Endometrial microvascular endothelial cells (primary cell): ENCODE data around the gene GAB2. TPM values are rescaled to one million over a fixed set of nuclear protein-coding genes. Genes with fewer than 3 reads are reported as not detected.

ENCODE experiments used
- in situ Hi-C: cut with HindIII; loops from 2 replicates; pipeline ENCODE4 v1.10.0; 2017; ENCODE audit warnings: low sequenced_read_pairs, low pct_unique_long_range_greater_than_20kb; ENCODE audit errors: inconsistent ontology term
- total RNA-seq: library from RNA; depleted of rRNA; stranded (reverse); fragments of >200 nt; gene quantifications from one replicate; pipeline ENCODE4 v1.2.3, GENCODE V29; 2015; ENCODE audit errors: inconsistent ontology term

The GAB2 gene
- total RNA-seq, 1 donor from 2014 or later, result 16.8 TPM

DNA sequence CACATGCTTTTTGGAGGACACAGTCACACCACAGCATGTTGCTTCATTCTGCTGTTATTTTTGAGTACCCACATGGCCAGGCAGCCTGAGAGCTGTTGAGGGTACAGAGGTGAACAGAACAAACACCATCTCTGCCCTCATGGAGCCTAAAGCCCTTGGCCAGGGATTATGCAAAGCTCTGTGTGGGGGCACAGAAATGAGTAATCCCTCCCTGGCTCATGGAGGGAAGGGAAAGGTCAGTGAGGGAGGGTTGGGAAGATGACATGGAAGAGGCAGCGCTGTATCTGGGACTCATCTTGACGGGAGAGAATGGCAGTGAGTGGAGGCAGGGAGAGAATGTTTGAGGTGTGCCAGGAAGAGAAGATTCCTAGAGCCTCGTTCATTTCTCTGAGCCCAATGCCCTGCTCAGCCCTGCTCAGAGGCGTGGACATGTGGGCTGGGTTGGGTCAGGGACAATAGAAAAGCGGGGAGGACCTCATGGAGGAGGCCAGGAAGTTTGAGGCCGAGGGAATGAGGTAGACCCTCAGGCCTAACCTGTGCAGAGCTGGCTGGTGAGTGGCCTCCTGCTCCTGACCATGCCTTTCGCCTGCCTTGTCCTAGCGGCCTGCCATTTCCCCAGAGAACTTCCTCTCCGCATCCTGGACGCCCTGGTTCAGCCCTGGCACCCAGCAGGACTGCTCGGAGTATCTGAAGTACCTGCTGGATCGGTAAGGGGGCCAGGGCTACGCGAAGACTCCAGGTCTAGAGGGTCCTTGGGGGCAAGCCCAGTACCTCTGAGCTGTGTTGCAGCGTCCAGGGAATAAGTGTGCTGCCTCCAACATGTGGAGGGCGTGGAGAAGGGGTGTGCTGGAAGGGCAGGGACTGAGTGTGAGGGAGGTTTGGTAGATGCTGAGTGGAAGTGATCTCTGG, 209.1 kb downstream of the GAB2 start:
- in situ Hi-C loops, result no loop called here

DNA sequence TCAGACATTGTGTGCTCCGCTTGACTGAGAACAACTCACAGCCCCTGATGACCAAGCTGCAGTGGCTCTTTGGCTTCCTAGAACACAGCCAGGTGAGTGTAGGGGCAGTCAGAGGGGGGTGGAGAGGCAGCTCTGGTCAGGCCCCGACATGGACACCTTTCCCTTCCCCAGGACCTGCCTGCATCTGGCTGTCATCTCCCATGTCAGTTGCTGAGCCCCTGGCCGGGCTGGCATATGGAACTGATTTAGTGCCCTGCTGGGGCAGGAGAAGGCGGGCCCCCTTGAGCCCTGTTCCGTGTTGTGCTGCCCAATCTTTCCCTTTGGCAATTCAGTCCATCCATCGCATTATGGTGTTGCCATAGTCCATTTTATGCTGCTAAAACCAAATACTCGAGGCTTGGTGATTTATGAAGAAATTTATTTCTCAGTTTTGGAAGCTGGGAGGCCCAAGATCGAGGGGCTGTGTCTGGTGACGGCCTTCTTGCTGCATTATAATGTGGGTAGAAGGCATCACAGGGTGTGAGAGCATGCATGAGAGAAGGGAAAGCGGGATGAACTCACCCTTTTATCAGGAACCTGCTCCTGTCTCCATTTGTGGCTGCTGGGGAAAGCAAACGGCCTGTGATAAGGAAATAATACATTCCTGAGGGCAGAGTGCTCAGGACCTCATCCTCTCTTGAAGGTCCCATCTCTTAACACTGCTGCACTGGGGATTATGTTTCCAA, 209.9 kb downstream of the GAB2 start:
- in situ Hi-C loops, result no loop called here

DNA sequence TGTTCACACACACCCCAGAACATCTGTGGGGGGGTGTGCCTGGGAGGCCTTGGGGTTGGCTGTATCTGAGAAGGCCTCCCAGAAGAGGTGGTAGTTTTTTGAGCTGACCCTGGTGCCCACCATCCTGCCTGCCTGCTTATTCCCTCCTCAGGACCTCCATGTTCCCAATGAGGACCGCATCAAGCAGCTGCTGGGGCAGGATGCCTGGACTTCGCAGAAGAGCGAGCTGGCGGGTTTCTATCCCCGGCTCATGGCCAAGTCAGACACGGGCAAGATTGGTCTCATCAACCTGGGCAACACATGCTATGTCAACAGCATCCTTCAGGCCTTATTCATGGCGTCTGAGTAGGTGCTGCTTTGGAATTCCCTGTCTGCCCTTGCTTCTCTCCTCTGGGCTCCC, 211.9 kb downstream of the GAB2 start:
- in situ Hi-C loops, result no loop called here

- in situ Hi-C loops, result no loop called here
Measured at GRCh38 chr11:78205256-78205655, 212.4 kb downstream of the GAB2 start.

DNA sequence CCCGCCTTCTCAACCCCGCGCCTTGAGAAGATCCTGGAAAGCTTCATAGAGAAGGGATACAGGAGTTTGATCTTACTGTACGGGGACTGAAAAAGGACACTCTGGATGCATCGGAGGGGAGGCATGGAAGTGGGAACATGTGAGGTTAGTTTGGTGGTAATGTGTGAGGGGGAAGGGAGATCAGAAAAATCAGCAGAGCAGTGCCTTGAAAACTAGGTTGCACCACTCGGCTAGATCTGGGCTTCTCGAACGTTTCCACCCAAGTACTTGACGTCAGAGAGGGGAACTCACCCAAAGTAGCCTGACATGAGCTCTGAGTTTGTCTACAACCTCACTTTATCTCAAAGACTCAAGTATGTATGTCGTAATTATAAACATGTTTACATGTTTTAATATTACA, 214.4 kb downstream of the GAB2 start:
- in situ Hi-C loops, result no loop called here

DNA sequence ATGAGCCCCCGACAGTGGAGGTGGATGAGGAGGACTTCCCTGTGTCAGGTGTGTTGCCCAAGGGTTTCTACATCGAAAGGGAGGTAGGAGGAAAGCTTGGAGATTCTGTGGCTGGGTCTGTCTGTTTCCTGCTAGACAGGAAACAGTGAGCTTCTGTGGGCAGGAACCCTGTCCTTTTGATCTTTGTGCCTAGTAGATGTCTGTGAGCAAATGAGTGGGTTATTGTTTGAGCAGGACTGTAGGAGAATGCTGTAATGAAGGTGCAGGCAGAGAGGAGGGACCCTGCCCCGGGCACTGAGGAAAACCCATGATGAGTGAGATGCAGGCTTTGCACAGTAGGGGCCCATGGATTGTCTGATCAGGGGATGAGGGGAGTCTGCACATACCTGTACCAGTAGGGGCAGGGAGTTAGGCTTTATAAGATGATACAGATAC, 214.9 kb downstream of the GAB2 start:
- in situ Hi-C loops, result no loop called here

DNA sequence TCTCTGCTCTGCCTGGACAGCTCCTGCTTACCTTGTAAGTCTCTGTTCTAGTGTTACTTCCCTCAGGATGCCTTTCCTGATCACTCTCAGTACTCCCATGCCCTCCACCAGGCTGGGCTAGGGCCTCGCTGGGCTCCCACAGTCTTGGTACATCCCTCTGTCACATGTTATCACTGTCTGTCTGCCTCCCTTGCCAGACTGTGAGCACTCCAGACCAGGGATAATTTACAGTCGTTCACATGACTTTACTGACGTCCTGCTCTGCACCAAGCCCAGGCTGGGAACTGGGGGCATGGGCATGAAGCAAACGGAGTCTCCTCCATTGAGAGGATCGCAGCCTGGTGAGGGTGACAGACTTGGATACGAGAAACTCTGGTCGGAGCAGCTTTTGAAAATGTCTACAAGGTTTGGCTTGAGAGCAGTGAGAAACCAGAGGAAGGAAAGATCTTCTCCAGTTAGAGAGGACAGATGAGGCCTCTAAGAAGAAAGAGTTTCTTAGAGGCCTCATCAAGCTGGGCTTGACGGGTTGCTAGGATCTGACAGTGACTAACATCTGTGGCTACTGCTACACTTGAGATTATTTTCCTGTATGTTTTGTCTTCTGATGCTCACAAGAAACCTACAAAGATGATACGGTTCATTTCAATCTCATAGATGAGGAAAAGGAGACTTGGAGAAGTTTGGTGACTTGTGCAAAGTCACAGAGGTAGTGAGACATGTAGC, 216.4 kb downstream of the GAB2 start:
- in situ Hi-C loops, result no loop called here

- in situ Hi-C loops, result no loop called here
Measured at GRCh38 chr11:78200553-78200952, 217.1 kb downstream of the GAB2 start.

DNA sequence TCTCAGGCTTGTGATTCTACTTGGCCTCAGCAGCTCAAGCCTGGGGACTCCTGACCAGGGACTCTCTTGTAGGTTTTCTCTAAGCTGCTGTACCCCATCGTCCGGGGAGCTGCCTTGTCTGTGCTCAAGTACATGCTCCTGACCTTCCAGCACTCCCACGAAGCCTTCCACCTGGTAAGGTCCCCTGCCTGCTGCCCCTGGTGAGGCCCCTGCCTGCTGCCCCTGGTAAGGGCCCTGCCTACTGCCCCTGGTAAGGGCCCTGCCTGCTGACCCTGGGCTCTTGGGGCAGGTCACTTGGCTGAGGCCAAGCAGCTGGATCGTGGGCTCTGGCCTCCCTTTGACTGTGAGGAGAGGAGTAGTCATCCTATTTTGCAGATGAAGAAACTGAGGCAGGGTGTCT, 217.6 kb downstream of the GAB2 start:
- in situ Hi-C loops, result no loop called here

GRCh38 chr11:78199653-78200015, 218.0 kb downstream of the GAB2 start:
- in situ Hi-C loops, result no loop called here

DNA sequence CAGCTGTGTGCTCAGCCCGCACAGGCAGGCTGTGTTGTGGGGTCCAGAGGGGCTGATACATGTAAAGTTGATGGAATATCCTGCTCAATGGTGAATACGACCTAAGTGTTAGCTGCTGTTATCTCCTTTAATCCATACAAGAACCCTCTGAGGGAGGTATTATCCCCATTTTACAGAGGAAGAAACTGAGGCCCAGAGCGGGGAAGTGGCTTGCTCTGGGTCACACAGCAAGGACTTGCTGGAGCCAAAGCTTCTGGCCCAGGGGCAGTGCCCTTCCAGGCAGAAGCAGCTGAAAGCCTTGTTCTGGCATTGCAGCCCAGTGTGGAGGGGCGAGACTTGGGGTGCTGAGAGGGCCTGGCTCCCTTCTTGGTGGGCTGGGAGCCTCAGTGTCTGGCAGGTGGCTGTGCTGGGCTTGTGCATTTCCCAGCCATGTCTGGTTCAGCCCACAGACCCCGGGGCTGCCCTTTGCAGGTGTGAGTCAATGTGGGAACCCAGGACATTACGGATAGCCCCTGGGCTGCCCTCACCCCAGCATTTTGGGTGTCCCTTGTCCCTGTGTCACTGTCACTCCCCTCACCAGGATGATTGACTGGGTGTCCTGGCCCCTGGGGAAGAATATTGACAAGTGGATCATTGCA, 218.5 kb downstream of the GAB2 start:
- in situ Hi-C loops, result no loop called here

DNA sequence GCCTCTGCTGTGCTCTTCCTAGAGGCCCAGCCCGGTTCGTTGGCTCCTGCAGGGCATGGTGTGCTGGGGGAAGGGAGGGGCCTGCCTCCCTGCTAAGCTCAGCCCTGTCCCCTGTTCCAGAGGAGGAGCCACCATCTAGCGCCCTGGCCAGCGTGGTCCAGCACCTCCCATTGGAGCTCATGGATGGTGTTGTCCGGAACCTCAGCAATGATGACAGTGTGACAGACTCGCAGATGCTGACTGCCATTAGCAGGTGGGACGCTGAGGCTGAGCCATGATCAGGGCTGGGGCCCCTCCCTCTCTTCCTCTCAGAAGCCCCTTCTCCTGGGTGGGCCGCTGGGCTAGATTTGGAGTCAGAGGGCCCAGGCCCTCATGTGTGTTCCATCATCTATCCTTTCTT, 219.8 kb downstream of the GAB2 start:
- in situ Hi-C loops, result no loop called here

- in situ Hi-C loops, result no loop called here
Measured at GRCh38 chr11:78196661-78197091, 220.9 kb downstream of the GAB2 start.

DNA sequence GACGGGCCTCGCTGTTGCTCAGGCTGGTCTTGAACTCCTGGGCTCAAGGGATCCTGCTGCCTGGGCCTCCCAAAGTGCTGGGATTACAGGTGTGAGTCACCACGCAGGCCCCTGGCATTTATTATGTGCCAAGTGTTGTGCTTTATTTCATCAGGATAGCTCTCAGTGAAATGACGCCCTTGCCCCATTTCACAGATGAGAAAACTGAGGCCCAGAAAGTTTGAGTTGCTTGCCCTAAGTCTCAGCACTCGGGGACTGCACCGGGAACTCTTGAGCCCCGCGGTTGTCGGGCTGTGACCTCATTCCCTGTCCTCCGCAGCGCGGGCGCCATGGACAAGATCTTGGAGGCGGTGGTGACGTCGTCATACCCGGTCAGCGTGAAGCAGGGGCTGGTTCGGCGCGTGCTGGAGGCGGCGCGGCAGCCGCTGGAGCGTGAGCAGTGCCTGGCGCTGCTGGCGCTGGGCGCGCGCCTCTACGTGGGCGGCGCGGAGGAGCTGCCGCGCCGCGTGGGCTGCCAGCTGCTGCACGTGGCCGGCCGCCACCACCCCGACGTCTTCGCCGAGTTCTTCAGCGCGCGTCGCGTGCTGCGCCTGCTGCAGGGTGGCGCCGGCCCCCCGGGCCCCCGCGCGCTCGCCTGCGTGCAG, 221.6 kb downstream of the GAB2 start:
- in situ Hi-C loops, result no loop called here

DNA sequence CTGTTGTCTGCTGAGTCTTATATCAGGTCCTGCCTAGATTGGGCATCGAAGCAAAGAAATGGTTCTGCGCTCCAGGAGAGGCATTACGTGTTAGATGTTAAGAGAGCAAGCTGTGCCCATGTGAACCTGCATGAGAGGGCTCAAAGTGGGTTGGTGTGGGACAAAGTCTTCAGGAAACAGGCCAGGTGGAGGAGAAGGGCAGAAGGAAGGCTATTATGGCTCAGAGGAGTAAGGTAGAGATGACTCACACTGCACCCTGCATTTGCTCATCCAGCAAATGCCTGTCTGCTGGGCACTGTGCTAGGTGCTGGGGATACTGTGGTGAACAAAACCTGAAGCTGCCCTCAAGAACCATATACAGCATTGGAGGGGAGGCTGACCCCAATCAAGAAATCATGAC, 223.1 kb downstream of the GAB2 start:
- in situ Hi-C loops, result no loop called here

- in situ Hi-C loops, result no loop called here
Measured at GRCh38 chr11:78193806-78194205, 223.8 kb downstream of the GAB2 start.

- in situ Hi-C loops, result no loop called here
Measured at GRCh38 chr11:78192911-78193351, 224.7 kb downstream of the GAB2 start.

DNA sequence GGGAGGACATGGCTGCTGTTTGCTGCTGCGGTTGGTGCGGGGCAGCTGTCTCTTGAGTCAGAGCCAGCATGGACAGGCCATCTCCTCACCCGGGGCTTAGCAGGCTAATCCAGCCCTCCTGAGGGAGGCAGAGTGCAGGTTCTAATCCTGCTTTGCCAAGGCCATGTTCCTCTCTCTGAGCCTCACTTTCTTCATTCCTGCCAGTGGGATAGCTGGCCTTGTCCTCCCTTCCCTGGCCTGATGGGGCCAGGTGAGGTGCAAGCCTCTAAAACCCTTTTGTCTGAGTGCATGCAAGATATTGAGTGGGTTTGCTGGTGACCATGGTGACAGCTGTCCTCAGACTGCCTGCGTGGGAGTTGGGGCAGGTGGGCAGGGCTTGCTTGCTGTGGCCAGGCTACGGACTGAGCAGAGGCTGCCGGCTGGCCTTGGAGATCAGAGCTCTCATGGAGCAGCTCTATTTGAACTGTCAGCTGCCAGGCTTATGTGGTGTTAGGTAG, 225.3 kb downstream of the GAB2 start:
- in situ Hi-C loops, result no loop called here
